HUES6 (cell line): ENCODE results near the gene PIP5K1B.

Source experiments
- H3K27ac ChIP-seq: 2 replicates; pipeline ENCODE4 v1.7.0; 2013; ENCODE audit warnings: low read depth, mild to moderate bottlenecking, low read length, inconsistent platforms
- H3K27me3 ChIP-seq: 2 replicates; pipeline ENCODE4 v1.6.1; 2013; ENCODE audit warnings: low read length; ENCODE audit not compliant: control insufficient read depth, insufficient read depth
- H3K36me3 ChIP-seq: 2 replicates; pipeline ENCODE4 v1.6.1; 2013; ENCODE audit warnings: low read length; ENCODE audit not compliant: control insufficient read depth, insufficient read depth
- H3K4me1 ChIP-seq: 2 replicates; pipeline ENCODE4 v1.6.1; 2013; ENCODE audit warnings: low read length; ENCODE audit not compliant: control insufficient read depth, insufficient read depth
- H3K4me3 ChIP-seq: 2 replicates; pipeline ENCODE4 v1.5.1; 2013; ENCODE audit warnings: low read depth, low read length
- H3K9ac ChIP-seq: one replicate; pipeline ENCODE4 v1.6.1; 2013; ENCODE audit warnings: mild to moderate bottlenecking, low read length
- H3K9me3 ChIP-seq: 2 replicates; pipeline ENCODE4 v1.6.1; 2013; ENCODE audit warnings: low read depth, low read length; ENCODE audit not compliant: control insufficient read depth, insufficient read depth

Gene PIP5K1B

GRCh38 chr9:69030851-69031645 is 326.0 kb downstream of the PIP5K1B start:
- no peak overlapping the region for H3K27ac ChIP-seq
- no peaks in the 10 kb centered on the region for H3K27me3 ChIP-seq
- H3K9ac ChIP-seq, result no peak overlapping the region
- peaks cover 6% of the 10 kb centered on the region for H3K9me3 ChIP-seq
- no peaks in the 10 kb centered on the region for H3K36me3 ChIP-seq
- H3K4me3 ChIP-seq, result no peak overlapping the region
- no peaks in the 10 kb centered on the region for H3K4me1 ChIP-seq

GRCh38 chr9:69034071-69034470 is 329.0 kb downstream of the PIP5K1B start:
- no peak overlapping the region for H3K27ac ChIP-seq
- peaks cover 5% of the 10 kb centered on the region; the same call in 1 of the 2 replicates for H3K4me1 ChIP-seq
- no peaks in the 10 kb centered on the region for H3K36me3 ChIP-seq
- no peak overlapping the region for H3K4me3 ChIP-seq
- H3K27me3 ChIP-seq, result no peaks in the 10 kb centered on the region
- H3K9me3 ChIP-seq, result peaks cover 6% of the 10 kb centered on the region
- no peak overlapping the region for H3K9ac ChIP-seq

GRCh38 chr9:69035438-69036308 is 330.6 kb downstream of the PIP5K1B start, which contains the start of gene FXN:
FXN (plus strand) TSS chr9:69035752; CDS start chr9:69035783, 31 bp downstream.
- no peaks in the 10 kb centered on the region for H3K36me3 ChIP-seq
- H3K9me3 ChIP-seq, result no peaks in the 10 kb centered on the region; the same call in 1 of the 2 replicates
- peaks cover 5% of the 10 kb centered on the region; the same call in 1 of the 2 replicates for H3K4me1 ChIP-seq
- no peaks in the 10 kb centered on the region for H3K27me3 ChIP-seq
- peak within 1 kb of the TSS; percentile 96 for H3K4me3 ChIP-seq
- H3K9ac ChIP-seq, result peak within 1 kb of the TSS; percentile 82
- H3K27ac ChIP-seq, result peak within 1 kb of the TSS; percentile 81; the same call in 1 of the 2 replicates

GRCh38 chr9:69036309-69036708 is 331.3 kb downstream of the PIP5K1B start:
- no peaks in the 10 kb centered on the region for H3K27me3 ChIP-seq
- peak overlapping the region; percentile 96 for H3K4me3 ChIP-seq
- peak overlapping the region; percentile 82 for H3K9ac ChIP-seq
- peaks cover 5% of the 10 kb centered on the region; the same call in 1 of the 2 replicates for H3K4me1 ChIP-seq
- H3K27ac ChIP-seq, result peak overlapping the region; percentile 81; the same call in 1 of the 2 replicates
- H3K9me3 ChIP-seq, result no peaks in the 10 kb centered on the region; the same call in 1 of the 2 replicates
- H3K36me3 ChIP-seq, result no peaks in the 10 kb centered on the region

GRCh38 chr9:69036799-69037198 is 331.8 kb downstream of the PIP5K1B start:
- H3K9ac ChIP-seq, result peak overlapping the region; percentile 82
- H3K9me3 ChIP-seq, result no peaks in the 10 kb centered on the region; the same call in 1 of the 2 replicates
- peaks cover 9% of the 10 kb centered on the region; the same call in 1 of the 2 replicates for H3K4me1 ChIP-seq
- H3K27ac ChIP-seq, result no peak overlapping the region
- H3K36me3 ChIP-seq, result no peaks in the 10 kb centered on the region
- H3K27me3 ChIP-seq, result no peaks in the 10 kb centered on the region
- peak overlapping the region; percentile 96 for H3K4me3 ChIP-seq

GRCh38 chr9:69040646-69041045 is 335.6 kb downstream of the PIP5K1B start:
- peaks cover 34% of the 10 kb centered on the region for H3K4me1 ChIP-seq
- H3K27ac ChIP-seq, result no peak overlapping the region
- H3K36me3 ChIP-seq, result no peaks in the 10 kb centered on the region
- H3K9ac ChIP-seq, result no peak overlapping the region
- H3K27me3 ChIP-seq, result no peaks in the 10 kb centered on the region
- no peak overlapping the region for H3K4me3 ChIP-seq
- no peaks in the 10 kb centered on the region; the same call in 1 of the 2 replicates for H3K9me3 ChIP-seq

GRCh38 chr9:69044240-69045219 is 339.5 kb downstream of the PIP5K1B start:
- no peaks in the 10 kb centered on the region; the same call in 1 of the 2 replicates for H3K9me3 ChIP-seq
- H3K4me1 ChIP-seq, result peaks cover 39% of the 10 kb centered on the region
- H3K9ac ChIP-seq, result no peak overlapping the region
- H3K27me3 ChIP-seq, result no peaks in the 10 kb centered on the region
- no peak overlapping the region for H3K27ac ChIP-seq
- no peak overlapping the region for H3K4me3 ChIP-seq
- H3K36me3 ChIP-seq, result peaks cover 30% of the 10 kb centered on the region

- H3K9me3 ChIP-seq, result no peaks in the 10 kb centered on the region
- no peak overlapping the region for H3K27ac ChIP-seq
- H3K27me3 ChIP-seq, result no peaks in the 10 kb centered on the region
- no peak overlapping the region for H3K9ac ChIP-seq
- H3K4me1 ChIP-seq, result peaks cover 39% of the 10 kb centered on the region
- H3K4me3 ChIP-seq, result no peak overlapping the region
- H3K36me3 ChIP-seq, result peaks cover 36% of the 10 kb centered on the region
Observed at GRCh38 chr9:69045821-69046220, 340.8 kb downstream of the PIP5K1B start.

GRCh38 chr9:69046723-69047122 is 341.7 kb downstream of the PIP5K1B start:
- Histone ChIP-seq H3K27me3 (no peaks in the 10 kb centered on the region), H3K9me3 (no peaks in the 10 kb centered on the region), H3K36me3 (peaks cover 36% of the 10 kb centered on the region), H3K4me1 (peaks cover 35% of the 10 kb centered on the region), H3K27ac (no peak overlapping the region), H3K9ac (no peak overlapping the region), H3K4me3 (no peak overlapping the region)

- H3K4me1 ChIP-seq, result peaks cover 30% of the 10 kb centered on the region
- H3K27ac ChIP-seq, result no peak overlapping the region
- no peaks in the 10 kb centered on the region for H3K9me3 ChIP-seq
- no peak overlapping the region for H3K4me3 ChIP-seq
- no peak overlapping the region for H3K9ac ChIP-seq
- no peaks in the 10 kb centered on the region for H3K27me3 ChIP-seq
- peaks cover 39% of the 10 kb centered on the region for H3K36me3 ChIP-seq
Observed at GRCh38 chr9:69047371-69047770, 342.3 kb downstream of the PIP5K1B start.
